Small intestine (tissue), 7 donors: ENCODE data around the gene TECPR2. TPM values are rescaled to one million over a fixed set of nuclear protein-coding genes. Genes with fewer than 3 reads are reported as not detected.
"Not testable (repeated sequence)": the region's sequence is repeated elsewhere in the genome, so short reads cannot be mapped to it uniquely, and the experiment has no call there.

Source experiments
- DNase-seq, 2 donors: peaks; one replicate each; pipeline versions ENCODE4 v3.0.0 to v3.0.0-alpha.2; 2013
- FAIRE-seq: peaks from 2 replicates; lab custom pipeline; 2012; peaks lifted over from hg19 to GRCh38; lab: Jason Lieb, UNC
- H3K27ac ChIP-seq, 3 donors: one replicate each; pipeline ENCODE4 v1.5.1; 2013; ENCODE audit warnings: low read length in 2 of 3, mild to moderate bottlenecking in 2 of 3, control low read depth in 1 of 3, inconsistent platforms in 1 of 3, low read depth in 1 of 3, moderate library complexity in 1 of 3
- H3K27me3 ChIP-seq, 3 donors: one replicate each; pipeline ENCODE4 v1.6.1; 2013; ENCODE audit warnings: low read length in 3 of 3, inconsistent platforms in 1 of 3; ENCODE audit not compliant: control insufficient read depth in 3 of 3, insufficient read depth in 3 of 3
- H3K36me3 ChIP-seq, 3 donors: one replicate each; pipeline ENCODE4 v1.6.1; 2013; ENCODE audit warnings: low read length in 3 of 3, inconsistent platforms in 1 of 3, low read depth in 1 of 3, mild to moderate bottlenecking in 1 of 3, moderate library complexity in 1 of 3; ENCODE audit not compliant: control insufficient read depth in 3 of 3, insufficient read depth in 2 of 3
- H3K4me1 ChIP-seq, 3 donors: one replicate each; pipeline ENCODE4 v1.6.1; 2013; ENCODE audit warnings: low read length in 2 of 3, inconsistent platforms in 1 of 3, low read depth in 1 of 3, mild to moderate bottlenecking in 1 of 3, moderate library complexity in 1 of 3; ENCODE audit not compliant: control insufficient read depth in 3 of 3, insufficient read depth in 2 of 3
- H3K4me3 ChIP-seq, 3 donors: one replicate each; pipeline ENCODE4 v1.5.1; 2013; ENCODE audit warnings: low read length in 3 of 3, control low read depth in 1 of 3, inconsistent platforms in 1 of 3, low read depth in 1 of 3, mild to moderate bottlenecking in 1 of 3, moderate library complexity in 1 of 3
- H3K9me3 ChIP-seq, 2 donors: one replicate each; pipeline ENCODE4 v1.6.1; 2013; ENCODE audit warnings: low read depth in 1 of 2, low read length in 1 of 2; ENCODE audit not compliant: control insufficient read depth in 2 of 2, insufficient read depth in 1 of 2
- WGBS, 3 donors: extraction: QIAGEN DNeasy Blood & Tissue Kit; methylation state at CpG; one replicate each; pipeline ENCODE4 v1.1.7; 2013; 5-methylcytosine and 5-hydroxymethylcytosine counted together
- polyA plus RNA-seq, 4 donors: library from polyadenylated mRNA; stranded (reverse) in 3 of 4; unstranded in 1 of 4; fragments of 200-250 nt in 3 of 4; fragments of 120-200 nt in 1 of 4; gene quantifications; one replicate each; pipeline versions ENCODE4 v1.2.1 to v1.2.3, GENCODE V29; 2013
- donor health status: healthy with polysubstance abuse.
- donor health status: control.
- donor health status: control.
- donor health status: Bipolar disorder and iron deficiency.
- donor health status: healthy.

The TECPR2 gene
- polyA plus RNA-seq, 4 donors, result 3.2 to 10.6 (median 7.6) TPM

DNA sequence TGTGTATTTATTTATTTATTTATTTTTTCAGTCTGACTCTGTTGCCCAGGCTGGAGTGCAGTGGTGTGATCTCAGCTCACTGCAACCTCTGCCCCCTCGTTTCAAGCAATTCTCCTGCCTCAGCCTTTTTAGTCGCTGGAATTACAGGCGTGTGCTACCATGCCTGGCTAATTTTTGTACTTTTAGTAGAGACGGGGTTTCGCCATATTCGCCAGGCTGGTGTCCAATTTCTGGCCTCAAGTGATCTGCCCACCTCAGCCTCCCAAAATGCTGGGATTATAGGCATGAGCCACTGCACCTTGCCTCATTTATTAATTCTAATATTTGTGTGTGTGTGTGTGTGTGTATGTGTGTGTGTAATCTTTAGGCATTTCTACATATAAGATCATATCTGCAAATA is 33.4 kb upstream of the TECPR2 start:
- H3K9me3 ChIP-seq, DNase-seq, H3K27ac ChIP-seq, H3K4me1 ChIP-seq, H3K4me3 ChIP-seq, FAIRE-seq, H3K27me3 ChIP-seq: not testable (repeated sequence)
- peaks cover under 1 to 48% (median 11%) of the 10 kb centered on the region in 3 donors for H3K36me3 ChIP-seq
- 87 to 93% (median 91%) methylated on average over 6 of the region's 6 CpGs for WGBS, 3 donors

GRCh38 chr14:102330806-102331205 is 31.9 kb upstream of the TECPR2 start:
- DNase-seq (no peak), FAIRE-seq (no peak)
- no peaks in the 10 kb centered on the region for H3K4me1 ChIP-seq
- H3K27ac ChIP-seq, result no peak overlapping the region
- no peak overlapping the region for H3K4me3 ChIP-seq
- no peaks in the 10 kb centered on the region for H3K9me3 ChIP-seq
- WGBS, 3 donors, result 93 to 97% (median 96%) methylated on average over 8 of the region's 8 CpGs
- H3K36me3 ChIP-seq, result peaks cover 2 to 56% (median 11%) of the 10 kb centered on the region in 3 donors
- no peaks in the 10 kb centered on the region for H3K27me3 ChIP-seq

GRCh38 chr14:102333390-102333789 is 29.4 kb upstream of the TECPR2 start:
- 86 to 94% (median 91%) methylated on average over 7 of the region's 7 CpGs for WGBS, 3 donors
- Histone ChIP-seq H3K27ac (no peak overlapping the region), H3K36me3 (peaks cover 2 to 54% (median 11%) of the 10 kb centered on the region in 3 donors), H3K9me3 (no peaks in the 10 kb centered on the region), H3K27me3 (no peaks in the 10 kb centered on the region), H3K4me3 (no peak overlapping the region), H3K4me1 (no peaks in the 10 kb centered on the region)
- DNase-seq (no peak), FAIRE-seq (no peak)

GRCh38 chr14:102333795-102334705 is 28.7 kb upstream of the TECPR2 start:
- no peak for FAIRE-seq
- DNase-seq, result no peak
- H3K36me3 ChIP-seq, result peaks cover 2 to 58% (median 11%) of the 10 kb centered on the region in 3 donors

GRCh38 chr14:102335163-102335562 is 27.6 kb upstream of the TECPR2 start:
- WGBS, 3 donors, result 94 to 99% (median 98%) methylated on average over 7 of the region's 7 CpGs
- FAIRE-seq, result no peak

More at GRCh38 chr14:102333795-102334705, 28.7 kb upstream of the TECPR2 start:
- 94 to 96% (median 95%) methylated on average over 13 of the region's 13 CpGs for WGBS, 3 donors
- H3K4me3 ChIP-seq, result no peak overlapping the region
- no peaks in the 10 kb centered on the region for H3K9me3 ChIP-seq
- no peak overlapping the region for H3K27ac ChIP-seq
- no peaks in the 10 kb centered on the region for H3K27me3 ChIP-seq
- no peaks in the 10 kb centered on the region for H3K4me1 ChIP-seq

GRCh38 chr14:102338724-102339123 is 24.0 kb upstream of the TECPR2 start:
- Histone ChIP-seq H3K9me3 (no peaks in the 10 kb centered on the region), H3K4me1 (no peaks in the 10 kb centered on the region), H3K36me3 (peaks cover 5 to 72% (median 10%) of the 10 kb centered on the region in 3 donors), H3K27me3 (no peaks in the 10 kb centered on the region), H3K27ac (no peak overlapping the region), H3K4me3 (no peak overlapping the region)
- no peak for FAIRE-seq
- 91 to 97% (median 95%) methylated on average over 9 of the region's 9 CpGs for WGBS, 3 donors
- DNase-seq, result no peak

More at GRCh38 chr14:102335163-102335562, 27.6 kb upstream of the TECPR2 start:
- Histone ChIP-seq H3K4me1 (no peaks in the 10 kb centered on the region), H3K27me3 (no peaks in the 10 kb centered on the region), H3K36me3 (peaks cover 2 to 64% (median 11%) of the 10 kb centered on the region in 3 donors), H3K4me3 (no peak overlapping the region), H3K27ac (no peak overlapping the region), H3K9me3 (no peaks in the 10 kb centered on the region)
- no peak for DNase-seq

GRCh38 chr14:102341566-102341965 is 21.2 kb upstream of the TECPR2 start:
- no peaks in the 10 kb centered on the region for H3K27me3 ChIP-seq
- 88 to 92% (median 90%) methylated on average over 8 of the region's 8 CpGs for WGBS, 3 donors
- no peaks in the 10 kb centered on the region for H3K4me1 ChIP-seq
- no peak overlapping the region for H3K27ac ChIP-seq
- H3K36me3 ChIP-seq, result peaks cover 2 to 76% (median 9%) of the 10 kb centered on the region in 3 donors
- no peaks in the 10 kb centered on the region for H3K9me3 ChIP-seq
- FAIRE-seq, result no peak
- H3K4me3 ChIP-seq, result no peak overlapping the region
- DNase-seq, result no peak

GRCh38 chr14:102342238-102342637 is 20.5 kb upstream of the TECPR2 start:
- Histone ChIP-seq H3K27me3 (no peaks in the 10 kb centered on the region), H3K9me3 (no peaks in the 10 kb centered on the region), H3K27ac (no peak overlapping the region), H3K4me3 (no peak overlapping the region), H3K4me1 (no peaks in the 10 kb centered on the region), H3K36me3 (peaks cover 2 to 79% (median 9%) of the 10 kb centered on the region in 3 donors)
- DNase-seq (no peak), FAIRE-seq (no peak)
- WGBS, 3 donors, result 91 to 93% (median 91%) methylated on average over 5 of the region's 5 CpGs
